Fibroblast of lung (primary cell): Measurements from ENCODE around the gene RASIP1. TPM values are rescaled to one million over a fixed set of nuclear protein-coding genes. Genes with fewer than 3 reads are reported as not detected.

Experiments used
- DNase-seq, 2 donors: peaks; one replicate each; pipeline versions ENCODE4 v3.0.0 to v3.0.0-alpha.2; 2010; ENCODE audit warnings: low read depth in 2 of 2
- H2AFZ ChIP-seq: 2 replicates; pipeline ENCODE4 v1.5.1; 2012; ENCODE audit warnings: low read length, control low read depth, inconsistent platforms
- H3K27ac ChIP-seq: 2 replicates; pipeline ENCODE4 v1.5.1; 2011; ENCODE audit warnings: low read length, control low read depth; ENCODE audit not compliant: insufficient read depth
- H3K27me3 ChIP-seq: 2 replicates; pipeline ENCODE4 v1.5.1; 2011; ENCODE audit warnings: mild to moderate bottlenecking, low read length; ENCODE audit not compliant: control insufficient read depth, insufficient read depth
- H3K36me3 ChIP-seq: 2 replicates; pipeline ENCODE4 v1.5.1; 2011; ENCODE audit warnings: low read length; ENCODE audit not compliant: control insufficient read depth, insufficient read depth
- H3K4me1 ChIP-seq: 2 replicates; pipeline ENCODE4 v1.5.1; 2011; ENCODE audit warnings: low read length; ENCODE audit not compliant: control insufficient read depth, insufficient read depth; ENCODE audit errors: extremely low read depth
- H3K4me2 ChIP-seq: 2 replicates; pipeline ENCODE4 v1.5.1; 2011; ENCODE audit warnings: low read length, control low read depth; ENCODE audit not compliant: insufficient read depth; ENCODE audit errors: extremely low read depth
- H3K4me3 ChIP-seq, 4 experiments: fragments of 200-600 bp in 1 of 4; sonication (generic) in 1 of 4; replicated peaks in 1 of 4; 2 replicates each; pipeline ENCODE4 v1.5.1; 2011 to 2016; ENCODE audit warnings: low read length in 4 of 4, low read depth in 3 of 4, mild to moderate bottlenecking in 3 of 4, control low read depth in 2 of 4, inconsistent platforms in 1 of 4, mixed read lengths in 1 of 4; ENCODE audit not compliant: insufficient read depth in 1 of 4; ENCODE audit errors: control extremely low read depth in 1 of 4
- H3K79me2 ChIP-seq: 2 replicates; pipeline ENCODE4 v1.5.1; 2012; ENCODE audit warnings: mild to moderate bottlenecking, low read length, inconsistent platforms; ENCODE audit not compliant: control insufficient read depth, insufficient read depth
- H3K9ac ChIP-seq: 2 replicates; pipeline ENCODE4 v1.5.1; 2011; ENCODE audit warnings: mild to moderate bottlenecking, low read length, control low read depth; ENCODE audit not compliant: insufficient read depth
- H3K9me3 ChIP-seq: 2 replicates; pipeline ENCODE4 v1.5.1; 2012; ENCODE audit warnings: low read depth, low read length; ENCODE audit not compliant: control insufficient read depth, insufficient read depth
- H4K20me1 ChIP-seq: 2 replicates; pipeline ENCODE4 v1.5.1; 2011; ENCODE audit warnings: low read length; ENCODE audit not compliant: control insufficient read depth, insufficient read depth; ENCODE audit errors: extremely low read depth
- CTCF ChIP-seq, 2 donors: IDR thresholded peaks in 1 of 2; conservative IDR thresholded peaks in 1 of 2; 1 replicate in 1 of 2; 2 replicates in 1 of 2; pipeline ENCODE4 v1.5.1; 2011 to 2012; ENCODE audit warnings: low read length in 2 of 2, control low read depth in 1 of 2, inconsistent platforms in 1 of 2, low read depth in 1 of 2, mild to moderate bottlenecking in 1 of 2
- EZH2 ChIP-seq: IDR thresholded peaks from 2 replicates; pipeline ENCODE4 v1.5.1; 2012; ENCODE audit warnings: low read length, control low read depth, mild to moderate bottlenecking; ENCODE audit errors: missing control alignments
- polyA plus RNA-seq, 2 donors: library from polyadenylated mRNA; depleted of rRNA in 1 of 2; stranded (reverse) in 1 of 2; unstranded in 1 of 2; fragments of >200 nt; gene quantifications; 2 replicates each; pipeline ENCODE4 v1.2.1, GENCODE V29; 2011 to 2012; ENCODE audit warnings: missing spikeins in 1 of 2
- total RNA-seq: library from RNA; depleted of rRNA; stranded (reverse); fragments of >200 nt; gene quantifications from 2 replicates; pipeline ENCODE4 v1.2.1, GENCODE V29; 2014

Gene RASIP1
- total and polyA plus RNA-seq, 2 donors (not counting 1 experiment from before 2014, with no cell fraction given): 0.99 to 1.6 TPM

DNA sequence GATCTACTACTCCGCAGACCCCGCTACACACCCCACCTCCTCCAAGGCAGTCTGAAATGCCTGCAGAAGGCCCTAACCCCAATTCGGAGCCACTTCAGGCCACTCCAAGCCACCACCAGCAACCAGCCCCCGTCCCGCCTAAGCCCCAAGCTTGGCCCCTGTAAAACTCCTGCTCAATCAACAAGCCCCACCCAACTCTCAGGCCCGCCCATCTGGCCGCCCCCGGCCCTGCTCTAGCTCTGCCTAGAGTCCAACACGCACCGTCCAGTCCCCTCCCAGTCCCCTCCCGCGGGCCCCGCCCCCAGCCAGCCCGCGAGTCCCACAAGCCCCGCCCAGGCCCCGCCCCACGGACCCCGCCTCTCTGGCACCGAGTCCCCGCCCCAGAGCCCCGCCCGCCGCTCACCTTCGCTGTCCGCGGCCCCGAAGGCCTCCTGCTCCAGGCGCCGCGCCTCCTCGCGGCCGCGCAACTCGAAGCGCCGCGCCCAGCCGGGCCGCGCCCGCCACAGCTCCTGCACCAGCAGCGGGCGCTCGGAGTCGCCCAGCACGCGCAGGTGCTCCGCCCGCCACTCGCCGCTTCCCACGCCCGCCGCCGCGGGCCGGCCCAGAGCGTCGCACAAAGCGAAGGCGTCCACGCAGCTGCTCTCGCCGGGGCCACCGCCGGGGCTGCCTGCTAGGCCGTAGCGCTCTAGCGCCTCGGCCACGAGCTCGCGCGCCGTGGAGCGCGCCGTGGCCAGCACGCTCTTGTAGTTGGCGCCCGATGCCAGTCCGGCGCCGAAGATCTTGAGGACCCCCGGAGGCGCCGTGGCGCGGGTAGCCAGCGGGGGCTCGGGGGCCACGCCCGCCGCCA, 1.6 kb downstream of the RASIP1 start:
- peak; percentile 63 to 71 for DNase-seq
- Histone ChIP-seq H4K20me1 (no peaks in the 10 kb centered on the region), H3K9me3 (no peaks in the 10 kb centered on the region), H3K4me3 (peak overlapping the region in 3 of 4 experiments; percentile 10 to 43 (median 23)), H3K4me1 (no peaks in the 10 kb centered on the region), H3K79me2 (no peaks in the 10 kb centered on the region), H3K36me3 (no peaks in the 10 kb centered on the region), H3K9ac (no peak overlapping the region), H3K27ac (no peak overlapping the region), H2AFZ (peak overlapping the region; percentile 20), H3K4me2 (peak overlapping the region; percentile 54), H3K27me3 (peaks cover 5% of the 10 kb centered on the region)
- TF ChIP-seq EZH2: no peak
- peak in 1 of 2 donors; percentile 9 for TF ChIP-seq CTCF (conservative IDR thresholded peaks at IDR 0.05 in 1 of 2, IDR thresholded peaks at IDR 0.05 in 1 of 2; ENCODE audit: low read depth in 1 of 2, low read length in 2 of 2)

DNA sequence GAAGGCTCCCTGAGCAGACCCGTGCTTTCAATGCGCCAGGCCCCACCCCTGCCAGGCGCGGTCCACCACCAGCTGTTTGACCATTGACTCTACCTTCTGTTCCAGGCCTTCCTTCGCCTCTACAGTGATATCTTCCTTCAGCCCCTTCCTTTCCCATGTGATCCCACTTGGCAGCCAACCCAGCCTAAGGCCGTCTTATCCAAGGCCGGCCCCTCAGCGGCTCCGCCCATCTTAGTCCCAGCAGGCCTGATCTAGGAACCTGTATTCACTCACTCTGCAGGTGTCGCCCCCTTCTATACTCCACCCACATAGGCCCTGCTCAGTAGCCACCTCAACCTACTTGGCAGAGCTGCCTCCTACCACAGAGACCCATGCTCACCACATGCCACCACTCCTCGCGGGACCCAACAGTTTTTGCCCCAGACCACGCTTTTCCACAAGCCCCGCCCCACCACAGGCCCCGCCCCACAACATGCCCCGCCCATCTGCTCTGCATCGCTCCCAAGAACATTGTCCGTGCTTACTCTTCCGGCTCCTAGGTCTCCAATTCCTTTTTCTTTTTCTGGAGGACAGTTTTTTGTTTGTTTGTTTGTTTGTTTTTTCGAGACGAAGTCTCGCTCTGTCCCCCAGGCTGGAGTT, 2.9 kb downstream of the RASIP1 start:
- no peaks in the 10 kb centered on the region for H3K9me3 ChIP-seq
- H2AFZ ChIP-seq: no peak overlapping the region
- no peaks in the 10 kb centered on the region for H3K4me1 ChIP-seq
- no peak for TF ChIP-seq CTCF (conservative IDR thresholded peaks at IDR 0.05 in 1 of 2, IDR thresholded peaks at IDR 0.05 in 1 of 2; ENCODE audit: low read depth in 1 of 2, low read length in 2 of 2)
- TF ChIP-seq EZH2: no peak
- H3K4me2 ChIP-seq: no peak overlapping the region
- no peaks in the 10 kb centered on the region for H4K20me1 ChIP-seq
- no peak overlapping the region for H3K9ac ChIP-seq
- DNase-seq: no peak
- no peak overlapping the region for H3K4me3 ChIP-seq
- H3K27me3 ChIP-seq: peaks cover 5% of the 10 kb centered on the region
- H3K27ac ChIP-seq: no peak overlapping the region
- no peaks in the 10 kb centered on the region for H3K36me3 ChIP-seq
- no peaks in the 10 kb centered on the region for H3K79me2 ChIP-seq

DNA sequence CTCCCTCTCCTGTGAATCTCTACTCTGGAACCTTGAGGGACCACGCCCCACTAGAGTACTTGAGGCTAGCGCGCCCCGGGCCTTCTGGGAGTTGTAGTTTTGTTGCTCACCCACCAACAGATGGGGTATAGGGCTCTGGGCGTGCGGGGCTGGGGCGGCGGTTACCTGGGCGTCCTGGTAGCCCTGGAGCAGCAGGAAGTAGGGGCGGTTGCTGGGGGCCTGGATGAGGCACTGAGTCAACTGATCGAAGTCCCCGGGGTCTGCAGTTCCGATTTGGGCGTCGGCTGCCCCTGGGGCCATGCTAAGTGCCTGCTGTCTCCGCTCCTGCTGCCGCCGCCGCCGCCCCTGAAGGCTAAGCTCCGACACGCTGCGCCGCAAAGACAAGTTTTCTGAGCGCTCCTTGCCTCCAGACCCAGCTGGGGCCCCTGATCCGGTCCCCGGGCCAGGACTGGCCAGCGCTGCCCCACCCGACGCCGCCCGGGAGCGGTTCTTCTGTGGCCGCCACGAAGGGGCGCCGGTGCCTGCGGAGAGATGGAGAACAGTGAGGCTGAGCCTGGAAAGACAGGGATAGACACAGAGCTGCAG, 5.3 kb downstream of the RASIP1 start:
- H3K36me3 ChIP-seq: no peaks in the 10 kb centered on the region
- H3K79me2 ChIP-seq: no peaks in the 10 kb centered on the region
- H3K27me3 ChIP-seq: peaks cover 4% of the 10 kb centered on the region
- peak overlapping the region in 1 of 4 experiments; percentile 0 for H3K4me3 ChIP-seq
- no peaks in the 10 kb centered on the region for H4K20me1 ChIP-seq
- no peaks in the 10 kb centered on the region for H3K9me3 ChIP-seq
- H3K4me1 ChIP-seq: no peaks in the 10 kb centered on the region
- no peak for TF ChIP-seq EZH2
- no peak for TF ChIP-seq CTCF (conservative IDR thresholded peaks at IDR 0.05 in 1 of 2, IDR thresholded peaks at IDR 0.05 in 1 of 2; ENCODE audit: low read depth in 1 of 2, low read length in 2 of 2)
- DNase-seq: peak in 1 of 2 donors; percentile 38
- H2AFZ ChIP-seq: no peak overlapping the region
- no peak overlapping the region for H3K4me2 ChIP-seq
- H3K27ac ChIP-seq: no peak overlapping the region
- no peak overlapping the region for H3K9ac ChIP-seq
